Mesenchymal stem cell (in vitro differentiated cells and primary cell): ENCODE results near the gene ADARB2.

Experiments
- DNase-seq: peaks from one replicate; pipeline ENCODE4 v3.0.0-alpha.2; 2013
- H2AFZ ChIP-seq: one replicate; pipeline ENCODE4 v1.6.1; 2013; ENCODE audit warnings: low read depth, mild to moderate bottlenecking, control low read depth, inconsistent platforms, low read length, moderate library complexity
- H2AK5ac ChIP-seq: 2 replicates; pipeline ENCODE4 v1.6.1; 2013; ENCODE audit warnings: low read length, moderate library complexity, mild to moderate bottlenecking, inconsistent platforms; ENCODE audit not compliant: severe bottlenecking
- H2BK120ac ChIP-seq: one replicate; pipeline ENCODE4 v1.6.1; 2013; ENCODE audit warnings: low read depth, mild to moderate bottlenecking, inconsistent platforms, low read length, moderate library complexity
- H2BK12ac ChIP-seq, 2 experiments: one replicate each; pipeline ENCODE4 v1.6.1; 2013; ENCODE audit warnings: inconsistent platforms in 2 of 2, low read length in 2 of 2, mild to moderate bottlenecking in 2 of 2, moderate library complexity in 2 of 2, control low read depth in 1 of 2
- H2BK15ac ChIP-seq: one replicate; pipeline ENCODE4 v1.6.1; 2013; ENCODE audit warnings: mild to moderate bottlenecking, low read depth, inconsistent platforms; ENCODE audit not compliant: poor library complexity, severe bottlenecking
- H2BK5ac ChIP-seq: 2 replicates; pipeline ENCODE4 v1.6.1; 2013; ENCODE audit warnings: low read depth, mild to moderate bottlenecking, low read length, control low read depth, inconsistent platforms; ENCODE audit not compliant: poor library complexity, severe bottlenecking
- H3K14ac ChIP-seq, 2 experiments: one replicate each; pipeline ENCODE4 v1.6.1; 2013; ENCODE audit warnings: inconsistent platforms in 2 of 2, low read length in 2 of 2, control low read depth in 1 of 2, mild to moderate bottlenecking in 1 of 2, moderate library complexity in 1 of 2
- H3K18ac ChIP-seq, 2 experiments: one replicate each; pipeline ENCODE4 v1.6.1; 2013; ENCODE audit warnings: inconsistent platforms in 2 of 2, low read length in 2 of 2, control low read depth in 1 of 2, low read depth in 1 of 2, mild to moderate bottlenecking in 1 of 2
- H3K23ac ChIP-seq, 2 experiments: one replicate each; pipeline ENCODE4 v1.6.1; 2013; ENCODE audit warnings: inconsistent platforms in 2 of 2, low read length in 2 of 2, mild to moderate bottlenecking in 2 of 2, moderate library complexity in 2 of 2, control low read depth in 1 of 2
- H3K27ac ChIP-seq: 2 replicates; pipeline ENCODE4 v1.5.1; 2013; ENCODE audit warnings: mild to moderate bottlenecking, moderate library complexity, low read length, control low read depth, inconsistent platforms; ENCODE audit not compliant: poor library complexity, severe bottlenecking
- H3K27me3 ChIP-seq, 2 experiments: 2 replicates each; pipeline versions ENCODE4 v1.6.1 to v1.7.0; 2013; ENCODE audit warnings: low read length in 2 of 2, mild to moderate bottlenecking in 2 of 2, moderate library complexity in 2 of 2, control low read depth in 1 of 2, inconsistent platforms in 1 of 2; ENCODE audit not compliant: control insufficient read depth in 1 of 2, insufficient read depth in 1 of 2
- H3K36me3 ChIP-seq, 2 experiments: 2 replicates each; pipeline versions ENCODE4 v1.6.1 to v1.7.0; 2013; ENCODE audit warnings: low read length in 2 of 2, control low read depth in 1 of 2, inconsistent platforms in 1 of 2, low read depth in 1 of 2, mild to moderate bottlenecking in 1 of 2; ENCODE audit not compliant: insufficient read depth in 2 of 2, control insufficient read depth in 1 of 2
- H3K4ac ChIP-seq, 2 experiments: one replicate each; pipeline ENCODE4 v1.6.1; 2013; ENCODE audit warnings: inconsistent platforms in 2 of 2, low read length in 2 of 2, mild to moderate bottlenecking in 2 of 2, moderate library complexity in 2 of 2, control low read depth in 1 of 2, low read depth in 1 of 2
- H3K4me1 ChIP-seq: 2 replicates; pipeline ENCODE4 v1.6.1; 2013; ENCODE audit warnings: low read depth, low read length, control low read depth; ENCODE audit not compliant: control insufficient read depth, insufficient read depth
- H3K4me2 ChIP-seq: 2 replicates; pipeline ENCODE4 v1.6.1; 2013; ENCODE audit warnings: low read length, mild to moderate bottlenecking, inconsistent platforms; ENCODE audit not compliant: poor library complexity, severe bottlenecking
- H3K4me3 ChIP-seq, 2 experiments: 2 replicates each; pipeline versions ENCODE4 v1.5.1 to v1.7.0; 2013; ENCODE audit warnings: low read length in 2 of 2, mild to moderate bottlenecking in 2 of 2, control low read depth in 1 of 2, low read depth in 1 of 2; ENCODE audit not compliant: insufficient read depth in 1 of 2
- H3K79me1 ChIP-seq: replicated peaks from 2 replicates; pipeline ENCODE4 v1.6.1; 2013; ENCODE audit warnings: mild to moderate bottlenecking, control low read depth, low read length, inconsistent platforms; ENCODE audit not compliant: poor library complexity, severe bottlenecking
- H3K9ac ChIP-seq: 2 replicates; pipeline ENCODE4 v1.7.0; 2013; ENCODE audit warnings: mild to moderate bottlenecking, low read length, moderate library complexity
- H3K9me3 ChIP-seq: 2 replicates; pipeline ENCODE4 v1.7.0; 2013; ENCODE audit warnings: mild to moderate bottlenecking, low read length; ENCODE audit not compliant: control insufficient read depth
- H4K8ac ChIP-seq: one replicate; pipeline ENCODE4 v1.6.1; 2013; ENCODE audit warnings: inconsistent platforms, mild to moderate bottlenecking, low read length, moderate library complexity
- H4K91ac ChIP-seq: one replicate; pipeline ENCODE4 v1.6.1; 2013; ENCODE audit warnings: mild to moderate bottlenecking, low read length, inconsistent platforms
- WGBS: methylation state at CpG from one replicate; pipeline ENCODE4 v1.1.7; 2013; ENCODE audit warnings: mixed read lengths; 5-methylcytosine and 5-hydroxymethylcytosine counted together

The ADARB2 gene

GRCh38 chr10:1498746-1499358 is 238.5 kb downstream of the ADARB2 start:
- H2BK15ac ChIP-seq, result no peak overlapping the region
- H3K18ac ChIP-seq, result no peak overlapping the region

GRCh38 chr10:1495915-1496517 is 241.3 kb downstream of the ADARB2 start:
- DNase-seq, result no peak
- H2AK5ac ChIP-seq, result no peak overlapping the region

More at GRCh38 chr10:1498746-1499358, 238.5 kb downstream of the ADARB2 start:
- no peak overlapping the region for H3K4ac ChIP-seq
- H4K91ac ChIP-seq, result no peak overlapping the region
- H3K27me3 ChIP-seq, result no peaks in the 10 kb centered on the region
- H2AK5ac ChIP-seq, result no peak overlapping the region
- H3K79me1 ChIP-seq, result no peaks in the 10 kb centered on the region
- H3K9ac ChIP-seq, result no peak overlapping the region
- H2AFZ ChIP-seq, result no peak overlapping the region
- no peak for DNase-seq
- H3K36me3 ChIP-seq, result no peaks in the 10 kb centered on the region
- H3K4me1 ChIP-seq, result no peaks in the 10 kb centered on the region
- no peak overlapping the region for H2BK120ac ChIP-seq
- no peak overlapping the region for H3K23ac ChIP-seq
- no peak overlapping the region for H3K14ac ChIP-seq
- no peak overlapping the region for H2BK5ac ChIP-seq
- H3K4me3 ChIP-seq, result peak overlapping the region in 1 of 2 experiments; percentile 32
- peaks cover 23% of the 10 kb centered on the region for H3K9me3 ChIP-seq
- no peak overlapping the region for H3K4me2 ChIP-seq
- 84% methylated on average over 5 of the region's 5 CpGs for WGBS
- no peak overlapping the region for H2BK12ac ChIP-seq
- H4K8ac ChIP-seq, result no peak overlapping the region
- no peak overlapping the region for H3K27ac ChIP-seq

DNA sequence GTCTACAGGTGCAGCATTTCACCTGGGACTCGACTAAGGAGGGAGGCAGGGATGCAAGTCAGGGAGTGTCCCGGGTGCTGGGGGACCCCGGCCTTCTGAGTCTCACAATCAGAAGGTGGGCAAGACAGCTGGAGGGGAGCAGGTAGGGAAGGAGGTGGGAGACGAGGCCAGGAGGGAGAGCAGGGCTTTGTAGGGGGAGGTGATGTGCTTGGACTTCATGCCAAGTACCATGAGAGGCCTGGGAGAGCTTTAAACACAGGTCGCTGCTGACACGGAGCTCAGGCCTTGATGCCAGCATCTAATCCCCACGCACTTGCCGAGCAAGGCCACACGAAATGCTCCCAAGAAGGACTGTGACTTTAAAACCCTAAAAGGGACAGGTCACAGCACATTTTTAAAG is 244.7 kb downstream of the ADARB2 start:
- no peaks in the 10 kb centered on the region for H3K4me1 ChIP-seq
- 70% methylated on average over 8 of the region's 9 CpGs for WGBS
- no peak overlapping the region for H3K18ac ChIP-seq
- no peak overlapping the region for H2AK5ac ChIP-seq
- no peaks in the 10 kb centered on the region for H3K36me3 ChIP-seq
- no peak overlapping the region for H4K91ac ChIP-seq
- H3K27me3 ChIP-seq, result no peaks in the 10 kb centered on the region
- H3K4ac ChIP-seq, result no peak overlapping the region
- no peak overlapping the region for H2BK15ac ChIP-seq
- H3K23ac ChIP-seq, result no peak overlapping the region
- no peak overlapping the region for H2AFZ ChIP-seq
- no peaks in the 10 kb centered on the region for H3K9me3 ChIP-seq
- H2BK120ac ChIP-seq, result no peak overlapping the region
- H3K79me1 ChIP-seq, result no peaks in the 10 kb centered on the region
- no peak overlapping the region for H3K14ac ChIP-seq
- H2BK12ac ChIP-seq, result no peak overlapping the region
- H3K9ac ChIP-seq, result no peak overlapping the region
- no peak for DNase-seq
- H4K8ac ChIP-seq, result no peak overlapping the region
- no peak overlapping the region for H2BK5ac ChIP-seq
- no peak overlapping the region for H3K27ac ChIP-seq
- H3K4me2 ChIP-seq, result no peak overlapping the region
- no peak overlapping the region for H3K4me3 ChIP-seq

More at GRCh38 chr10:1495915-1496517, 241.3 kb downstream of the ADARB2 start:
- no peak overlapping the region for H3K4me3 ChIP-seq
- H3K27me3 ChIP-seq, result no peaks in the 10 kb centered on the region
- H3K9me3 ChIP-seq, result peaks cover 15% of the 10 kb centered on the region
- H2BK12ac ChIP-seq, result no peak overlapping the region
- no peak overlapping the region for H3K4ac ChIP-seq
- H2BK15ac ChIP-seq, result no peak overlapping the region
- H2AFZ ChIP-seq, result no peak overlapping the region
- H3K4me1 ChIP-seq, result no peaks in the 10 kb centered on the region
- no peak overlapping the region for H3K4me2 ChIP-seq
- no peak overlapping the region for H3K18ac ChIP-seq
- H3K79me1 ChIP-seq, result no peaks in the 10 kb centered on the region
- no peak overlapping the region for H2BK120ac ChIP-seq
- H4K8ac ChIP-seq, result no peak overlapping the region
- H3K36me3 ChIP-seq, result no peaks in the 10 kb centered on the region
- no peak overlapping the region for H2BK5ac ChIP-seq
- H3K9ac ChIP-seq, result no peak overlapping the region
- H3K23ac ChIP-seq, result no peak overlapping the region
- WGBS, result 86% methylated on average over 5 of the region's 5 CpGs
- no peak overlapping the region for H3K14ac ChIP-seq
- no peak overlapping the region for H4K91ac ChIP-seq
- H3K27ac ChIP-seq, result no peak overlapping the region

GRCh38 chr10:1491901-1492300 is 245.4 kb downstream of the ADARB2 start:
- Histone ChIP-seq H3K9me3 (no peaks in the 10 kb centered on the region), H4K91ac (no peak overlapping the region), H2BK15ac (no peak overlapping the region), H2BK12ac (no peak overlapping the region), H2AFZ (no peak overlapping the region), H4K8ac (no peak overlapping the region), H3K23ac (no peak overlapping the region), H2BK5ac (no peak overlapping the region), H3K14ac (no peak overlapping the region), H3K4me3 (no peak overlapping the region), H3K9ac (no peak overlapping the region), H3K4ac (no peak overlapping the region), H3K27me3 (no peaks in the 10 kb centered on the region), H3K4me2 (no peak overlapping the region), H3K4me1 (no peaks in the 10 kb centered on the region), H3K36me3 (no peaks in the 10 kb centered on the region), H2AK5ac (no peak overlapping the region), H2BK120ac (no peak overlapping the region), H3K79me1 (no peaks in the 10 kb centered on the region), H3K18ac (no peak overlapping the region), H3K27ac (no peak overlapping the region)
- no peak for DNase-seq
- 78% methylated on average over 2 of the region's 2 CpGs for WGBS
